GM18868 (cell line): ENCODE measurements around the gene SNRNP27.
A peak's percentile ranks its signal among the peaks of the same experiment; 100 is the strongest.

Experiments
- ATAC-seq: cut with Tn5 transposase; IDR thresholded peaks from one replicate; pipeline ENCODE4 v1.9.1; 2021; ENCODE audit warnings: mild to moderate bottlenecking, moderate library complexity; ENCODE audit not compliant: unreplicated experiment

SNRNP27 gene

GRCh38 chr2:69914950-69915945 is 21.5 kb downstream of the SNRNP27 start, which contains the start of gene MXD1:
MXD1 (plus strand) TSS chr2:69915109; CDS start chr2:69915331, 222 bp downstream.
- ATAC-seq: peak; percentile 87

- ATAC-seq: no peak
Measured at GRCh38 chr2:69916106-69916505, 22.4 kb downstream of the SNRNP27 start.

GRCh38 chr2:69917852-69918251 is 24.1 kb downstream of the SNRNP27 start:
- ATAC-seq: no peak

GRCh38 chr2:69918401-69918800 is 24.6 kb downstream of the SNRNP27 start:
- no peak for ATAC-seq

- no peak for ATAC-seq
Measured at GRCh38 chr2:69923116-69923515, 29.4 kb downstream of the SNRNP27 start.

- no peak for ATAC-seq
Measured at GRCh38 chr2:69926849-69927515, 33.2 kb downstream of the SNRNP27 start.

- ATAC-seq: no peak
Measured at GRCh38 chr2:69931832-69932595, 38.3 kb downstream of the SNRNP27 start.

GRCh38 chr2:69932596-69932922 is 38.8 kb downstream of the SNRNP27 start:
- no peak for ATAC-seq

GRCh38 chr2:69933254-69933828 is 39.6 kb downstream of the SNRNP27 start:
- ATAC-seq: no peak

GRCh38 chr2:69933839-69934613 is 40.3 kb downstream of the SNRNP27 start:
- ATAC-seq: no peak

- ATAC-seq: no peak
Measured at GRCh38 chr2:69934614-69934908, 40.8 kb downstream of the SNRNP27 start.

GRCh38 chr2:69935011-69935410 is 41.3 kb downstream of the SNRNP27 start:
- ATAC-seq: no peak

- ATAC-seq: no peak
Measured at GRCh38 chr2:69936906-69937305, 43.1 kb downstream of the SNRNP27 start.

GRCh38 chr2:69937968-69938367 is 44.2 kb downstream of the SNRNP27 start:
- no peak for ATAC-seq

- no peak for ATAC-seq
Measured at GRCh38 chr2:69939722-69940121, 46.0 kb downstream of the SNRNP27 start.

GRCh38 chr2:69940691-69941090 is 46.9 kb downstream of the SNRNP27 start:
- no peak for ATAC-seq

GRCh38 chr2:69943000-69943842 is 49.5 kb downstream of the SNRNP27 start:
- no peak for ATAC-seq

GRCh38 chr2:69943843-69944525 is 50.2 kb downstream of the SNRNP27 start:
- no peak for ATAC-seq

- ATAC-seq: no peak
Measured at GRCh38 chr2:69944756-69945155, 51.0 kb downstream of the SNRNP27 start.
